ENCODE measurements around the gene PPIL4. TPM values are rescaled to one million over a fixed set of nuclear protein-coding genes. Genes with fewer than 3 reads are reported as not detected.
A peak's percentile ranks its signal among the peaks of the same experiment; 100 is the strongest.

Gene PPIL4
- total RNA-seq, 1 donor from 2014 or later, result 15.7 TPM

- H3K36me3 ChIP-seq, result no peaks in the 10 kb centered on the region
- intact Hi-C loops (cut with micrococcal nuclease), result no loop called here
Observed at GRCh38 chr6:149488815-149489214, 57.0 kb downstream of the PPIL4 start.

GRCh38 chr6:149487316-149487715, 58.5 kb downstream of the PPIL4 start:
- no peaks in the 10 kb centered on the region for H3K9me3 ChIP-seq (replicated peaks)
- no peaks in the 10 kb centered on the region for H3K27me3 ChIP-seq (ENCODE audit: low read depth)
- H3K4me3 ChIP-seq, result no peak overlapping the region
- intact Hi-C loops (cut with micrococcal nuclease), result no loop called here
- H3K36me3 ChIP-seq, result no peaks in the 10 kb centered on the region
- no peak for TF ChIP-seq CTCF (IDR thresholded peaks at IDR 0.05; ENCODE audit: borderline replicate concordance)
- no peak overlapping the region for H3K27ac ChIP-seq (replicated peaks)
- no peak for DNase-seq
- peaks cover 37% of the 10 kb centered on the region for H3K4me1 ChIP-seq

More at GRCh38 chr6:149488815-149489214, 57.0 kb downstream of the PPIL4 start:
- no peak overlapping the region for H3K27ac ChIP-seq (replicated peaks)
- no peaks in the 10 kb centered on the region for H3K27me3 ChIP-seq (ENCODE audit: low read depth)
- no peaks in the 10 kb centered on the region for H3K9me3 ChIP-seq (replicated peaks)
- DNase-seq, result no peak
- TF ChIP-seq CTCF (IDR thresholded peaks at IDR 0.05; ENCODE audit: borderline replicate concordance), result no peak
- H3K4me1 ChIP-seq, result peaks cover 22% of the 10 kb centered on the region
- no peak overlapping the region for H3K4me3 ChIP-seq

- Histone ChIP-seq H3K27ac (replicated peaks) (peak within 1 kb of the TSS; percentile 88), H3K36me3 (no peaks in the 10 kb centered on the region), H3K9me3 (replicated peaks) (no peaks in the 10 kb centered on the region), H3K4me1 (peaks cover 43% of the 10 kb centered on the region), H3K4me3 (peak within 1 kb of the TSS; percentile 21), H3K27me3 (ENCODE audit: low read depth) (no peaks in the 10 kb centered on the region)
- intact Hi-C loops (cut with micrococcal nuclease), result no loop called here
- DNase-seq, result peak; percentile 60
- TF ChIP-seq CTCF (IDR thresholded peaks at IDR 0.05; ENCODE audit: borderline replicate concordance), result peak; percentile 33
Observed at GRCh38 chr6:149484733-149485700, 60.8 kb downstream of the PPIL4 start, which contains the start of gene ZC3H12D. Gene ZC3H12D, minus strand, starts transcription at chr6:149485014. Its CDS starts 10,471 bp downstream, at chr6:149474543.

- intact Hi-C loops (cut with micrococcal nuclease), result no loop called here
- no peak for TF ChIP-seq CTCF (IDR thresholded peaks at IDR 0.05; ENCODE audit: borderline replicate concordance)
- peak overlapping the region; percentile 88 for H3K27ac ChIP-seq (replicated peaks)
- peaks cover 43% of the 10 kb centered on the region for H3K4me1 ChIP-seq
- H3K4me3 ChIP-seq, result peak overlapping the region; percentile 21
- no peaks in the 10 kb centered on the region for H3K9me3 ChIP-seq (replicated peaks)
- no peaks in the 10 kb centered on the region for H3K36me3 ChIP-seq
- no peak for DNase-seq
- no peaks in the 10 kb centered on the region for H3K27me3 ChIP-seq (ENCODE audit: low read depth)
Observed at GRCh38 chr6:149483849-149484655, 61.8 kb downstream of the PPIL4 start.

GRCh38 chr6:149483334-149483725, 62.5 kb downstream of the PPIL4 start:
- TF ChIP-seq CTCF (IDR thresholded peaks at IDR 0.05; ENCODE audit: borderline replicate concordance), result no peak
- Histone ChIP-seq H3K27ac (replicated peaks) (peak overlapping the region; percentile 88), H3K9me3 (replicated peaks) (no peaks in the 10 kb centered on the region), H3K4me3 (peak overlapping the region; percentile 5), H3K36me3 (no peaks in the 10 kb centered on the region), H3K27me3 (ENCODE audit: low read depth) (no peaks in the 10 kb centered on the region), H3K4me1 (peaks cover 43% of the 10 kb centered on the region)
- DNase-seq, result no peak
- intact Hi-C loops (cut with micrococcal nuclease), result no loop called here
